Esophagus muscularis mucosa (tissue), 4 donors: Measurements from ENCODE around the gene OR2T35. TPM values are rescaled to one million over a fixed set of nuclear protein-coding genes. Genes with fewer than 3 reads are reported as not detected.

Experiments
- DNase-seq: peaks from one replicate; pipeline ENCODE4 v3.0.0-alpha.2; 2017; ENCODE audit errors: extremely low spot score
- H3K27ac ChIP-seq, 4 donors: fragments of 200-600 bp; sonication (generic); replicated peaks in 1 of 4; 1 replicate in 3 of 4; 2 replicates in 1 of 4; pipeline ENCODE4 v1.5.1; 2016 to 2019; ENCODE audit warnings: mild to moderate bottlenecking in 1 of 4
- H3K27me3 ChIP-seq, 4 donors: fragments of 200-600 bp; sonication (generic); one replicate each; pipeline versions ENCODE4 v1.5.1 to v1.6.0; 2016 to 2019
- H3K36me3 ChIP-seq, 4 donors: fragments of 200-600 bp; sonication (generic); one replicate each; pipeline ENCODE4 v1.5.1; 2016 to 2019
- H3K4me1 ChIP-seq, 4 donors: fragments of 200-600 bp; sonication (generic); one replicate each; pipeline ENCODE4 v1.5.1; 2016 to 2019
- H3K4me3 ChIP-seq, 4 donors: fragments of 200-600 bp; sonication (generic); 1 replicate in 2 of 4; 2 replicates in 2 of 4; pipeline ENCODE4 v1.5.1; 2016 to 2019; ENCODE audit warnings: mild to moderate bottlenecking in 4 of 4, moderate library complexity in 1 of 4
- H3K9me3 ChIP-seq, 4 donors: fragments of 200-600 bp; sonication (generic); 1 replicate in 3 of 4; 2 replicates in 1 of 4; pipeline ENCODE4 v1.5.1; 2016 to 2019
- CTCF ChIP-seq, 3 experiments: fragments of 200-600 bp in 2 of 3; fragments of 450-650 bp in 1 of 3; sonication (generic) in 2 of 3; IDR thresholded peaks; one replicate each; pipeline ENCODE4 v1.5.1; 2017 to 2019; ENCODE audit warnings: antibody characterized with exemption in 3 of 3, mild to moderate bottlenecking in 2 of 3, moderate library complexity in 1 of 3
- EP300 ChIP-seq: sonication (generic); formaldehyde crosslinking; IDR thresholded peaks from one replicate; pipeline ENCODE4 v1.6.1; 2017; ENCODE audit warnings: antibody characterized with exemption
- POLR2A ChIP-seq: fragments of 450-650 bp; IDR thresholded peaks from one replicate; pipeline ENCODE4 v1.6.1; 2017; ENCODE audit warnings: antibody characterized with exemption, moderate library complexity, mild to moderate bottlenecking, low read depth
- POLR2AphosphoS5 ChIP-seq, 2 donors: sonication (generic); formaldehyde crosslinking; IDR thresholded peaks; one replicate each; pipeline ENCODE4 v1.6.1; 2017; ENCODE audit warnings: antibody characterized with exemption in 2 of 2
- WGBS: methylation state at CpG from one replicate; pipeline ENCODE4 v1.1.5; 2018; 5-methylcytosine and 5-hydroxymethylcytosine counted together
- intact Hi-C: fragments of 100-400 bp; cut with DNase I; formaldehyde crosslinking; loops from one replicate; pipeline ENCODE4 v1.15.1; 2023
- small RNA-seq, 3 donors: library from RNA; depleted of rRNA; stranded (forward); fragments of <200 nt; gene quantifications; one replicate each; pipeline ENCODE3, GENCODE V24; 2016
- total RNA-seq, 4 donors: library from RNA; depleted of rRNA; stranded (reverse); fragments of >200 nt; gene quantifications; one replicate each; pipeline versions ENCODE4 v1.1.0 to v1.2.1, GENCODE V29; 2016

OR2T35 gene
- total RNA-seq, 4 donors from 2014 or later, result not detected

GRCh38 chr1:248593226-248593625 lies 51.9 kb downstream of the OR2T35 start:
- no peak for DNase-seq
- no peak overlapping the region for H3K27ac ChIP-seq
- no peaks in the 10 kb centered on the region for H3K36me3 ChIP-seq
- intact Hi-C loops, result no loop called here
- no peak overlapping the region for H3K4me3 ChIP-seq
- TF ChIP-seq EP300 (no peak), CTCF (IDR thresholded peaks at IDR 0.05) (no peak), POLR2A (no peak), POLR2AphosphoS5 (IDR thresholded peaks at IDR 0.05) (no peak)
- no peaks in the 10 kb centered on the region for H3K4me1 ChIP-seq
- H3K27me3 ChIP-seq, result no peaks in the 10 kb centered on the region
- WGBS, result 83% methylated on average over 5 of the region's 5 CpGs
- no peaks in the 10 kb centered on the region for H3K9me3 ChIP-seq

GRCh38 chr1:248592655-248593054 lies 52.4 kb downstream of the OR2T35 start:
- Histone ChIP-seq H3K4me3 (no peak overlapping the region), H3K27ac (no peak overlapping the region), H3K36me3 (no peaks in the 10 kb centered on the region), H3K27me3 (no peaks in the 10 kb centered on the region), H3K4me1 (no peaks in the 10 kb centered on the region), H3K9me3 (no peaks in the 10 kb centered on the region)
- no peak for DNase-seq
- TF ChIP-seq POLR2AphosphoS5 (IDR thresholded peaks at IDR 0.05) (no peak), CTCF (IDR thresholded peaks at IDR 0.05) (no peak), POLR2A (no peak), EP300 (no peak)
- intact Hi-C loops, result no loop called here
- 55% methylated on average over 1 of the region's 1 CpG for WGBS

- Histone ChIP-seq H3K36me3 (no peaks in the 10 kb centered on the region), H3K4me3 (no peak overlapping the region), H3K27me3 (no peaks in the 10 kb centered on the region), H3K4me1 (no peaks in the 10 kb centered on the region), H3K9me3 (no peaks in the 10 kb centered on the region), H3K27ac (no peak overlapping the region)
- intact Hi-C loops, result no loop called here
- DNase-seq, result no peak
- TF ChIP-seq POLR2AphosphoS5 (IDR thresholded peaks at IDR 0.05) (no peak), CTCF (IDR thresholded peaks at IDR 0.05) (no peak), POLR2A (no peak), EP300 (no peak)
- WGBS, result 92% methylated on average over 17 of the region's 17 CpGs
These were observed 55.0 kb downstream of the OR2T35 start for GRCh38 chr1:248590055-248590454.

GRCh38 chr1:248589334-248589733 lies 55.7 kb downstream of the OR2T35 start:
- WGBS, result 79% methylated on average over 3 of the region's 3 CpGs
- Histone ChIP-seq H3K9me3 (no peaks in the 10 kb centered on the region), H3K4me1 (no peaks in the 10 kb centered on the region), H3K4me3 (no peak overlapping the region), H3K27ac (no peak overlapping the region), H3K27me3 (no peaks in the 10 kb centered on the region), H3K36me3 (no peaks in the 10 kb centered on the region)
- no peak for TF ChIP-seq POLR2AphosphoS5 (IDR thresholded peaks at IDR 0.05)
- intact Hi-C loops, result no loop called here
- DNase-seq, result no peak

Small RNA genes within 50 kb of the gene (small RNA-seq; reads per million reads assigned to genes)
- gene RF00019, result 0 reads per million in 3 donors

Other genes starting within 250 kb of the OR2T35 start
- gene OR2T1, start 242.2 kb downstream of the OR2T35 start, total RNA-seq, result not detected
- gene OR2T2, start 199.6 kb downstream of the OR2T35 start, total RNA-seq, result not detected
- gene OR2T3, start 171.9 kb downstream of the OR2T35 start, total RNA-seq, result not detected
- not detected for gene OR2T5, start 156.7 kb downstream of the OR2T35 start, total RNA-seq
- gene OR2G6, start 137.2 kb downstream of the OR2T35 start, total RNA-seq, result not detected
- gene OR2T29, start 82.5 kb downstream of the OR2T35 start, total RNA-seq, result not detected
- not detected for gene OR2T34, start 70.5 kb downstream of the OR2T35 start, total RNA-seq
- not detected for gene OR2T10, start 47.6 kb downstream of the OR2T35 start, total RNA-seq
- gene OR2T11, start 10.2 kb downstream of the OR2T35 start, total RNA-seq, result not detected
- not detected for gene OR2T27, start 10.2 kb upstream of the OR2T35 start, total RNA-seq
- gene OR14I1, start 57.5 kb upstream of the OR2T35 start, total RNA-seq, result not detected
- gene LYPD8, start 110.5 kb upstream of the OR2T35 start, total RNA-seq, result under 1 TPM in 1 of 4 donors, not detected in 3; 0.57 TPM
- 10 to 100 TPM; 19.9 to 36.2 (median 28.3) TPM for gene SH3BP5L, start 180.6 kb upstream of the OR2T35 start, total RNA-seq
- 10 to 100 TPM; 30.3 to 46.4 (median 39.3) TPM for gene ZNF672, start 192.9 kb upstream of the OR2T35 start, total RNA-seq
- gene ZNF692, start 213.8 kb upstream of the OR2T35 start, total RNA-seq, result 10 to 100 TPM; 19.4 to 37.3 (median 30.5) TPM